Testis (tissue), 2 donors: ENCODE measurements around the gene NOM1.

Experiments used
- POLR2A ChIP-seq: fragments of 450-650 bp; IDR thresholded peaks from one replicate; pipeline ENCODE4 v1.6.1; 2017; ENCODE audit warnings: antibody characterized with exemption, mild to moderate bottlenecking, moderate library complexity
- TF ChIP-seq, protein P1 (sequence below), 3 experiments: fragments of 450-650 bp in 2 of 3; fragments of 200-600 bp in 1 of 3; sonication (generic) in 1 of 3; IDR thresholded peaks; one replicate each; pipeline ENCODE4 v1.5.1; 2016 to 2019; ENCODE audit warnings: antibody characterized with exemption in 3 of 3, mild to moderate bottlenecking in 2 of 3, moderate library complexity in 1 of 3

DNA sequence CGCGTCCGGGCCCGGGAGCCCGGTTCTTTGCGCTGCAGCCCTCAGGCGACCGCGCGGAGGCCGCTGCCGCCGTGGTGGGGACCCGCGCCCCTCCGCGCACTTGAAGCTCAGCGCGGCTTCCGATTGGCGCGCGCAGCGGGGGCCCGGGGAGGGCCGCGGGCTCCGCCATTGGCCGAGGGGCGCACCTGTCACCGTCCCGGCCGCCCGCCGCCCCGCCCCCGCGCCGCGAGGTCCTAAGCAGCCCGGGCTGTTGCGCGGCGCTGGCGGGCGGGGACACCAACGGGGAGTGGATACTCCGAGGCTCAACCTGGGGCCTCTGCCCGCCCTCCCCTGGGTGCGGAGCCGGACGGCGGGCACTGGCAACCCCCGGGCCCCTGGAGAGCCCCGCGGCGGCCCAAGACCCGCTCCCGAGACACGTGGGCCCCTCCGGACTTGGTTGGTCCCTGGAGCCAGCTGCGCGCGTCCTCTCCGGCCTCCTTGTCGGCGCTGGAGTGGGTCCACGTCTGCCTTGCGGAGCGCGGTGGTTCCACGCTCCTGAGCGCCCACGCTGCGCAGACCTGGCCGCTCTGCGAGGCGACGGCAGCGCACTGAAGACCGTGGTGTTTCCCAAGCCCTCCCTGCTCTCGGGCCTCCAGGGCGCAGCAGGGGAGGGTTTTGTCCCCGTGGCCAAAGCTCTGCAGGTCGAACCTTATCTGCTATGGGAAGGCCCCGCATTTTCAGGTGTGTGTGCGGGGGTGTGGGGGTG is 61.2 kb downstream of the NOM1 start, which contains the start of gene MNX1:
- TF ChIP-seq, protein P1, sequence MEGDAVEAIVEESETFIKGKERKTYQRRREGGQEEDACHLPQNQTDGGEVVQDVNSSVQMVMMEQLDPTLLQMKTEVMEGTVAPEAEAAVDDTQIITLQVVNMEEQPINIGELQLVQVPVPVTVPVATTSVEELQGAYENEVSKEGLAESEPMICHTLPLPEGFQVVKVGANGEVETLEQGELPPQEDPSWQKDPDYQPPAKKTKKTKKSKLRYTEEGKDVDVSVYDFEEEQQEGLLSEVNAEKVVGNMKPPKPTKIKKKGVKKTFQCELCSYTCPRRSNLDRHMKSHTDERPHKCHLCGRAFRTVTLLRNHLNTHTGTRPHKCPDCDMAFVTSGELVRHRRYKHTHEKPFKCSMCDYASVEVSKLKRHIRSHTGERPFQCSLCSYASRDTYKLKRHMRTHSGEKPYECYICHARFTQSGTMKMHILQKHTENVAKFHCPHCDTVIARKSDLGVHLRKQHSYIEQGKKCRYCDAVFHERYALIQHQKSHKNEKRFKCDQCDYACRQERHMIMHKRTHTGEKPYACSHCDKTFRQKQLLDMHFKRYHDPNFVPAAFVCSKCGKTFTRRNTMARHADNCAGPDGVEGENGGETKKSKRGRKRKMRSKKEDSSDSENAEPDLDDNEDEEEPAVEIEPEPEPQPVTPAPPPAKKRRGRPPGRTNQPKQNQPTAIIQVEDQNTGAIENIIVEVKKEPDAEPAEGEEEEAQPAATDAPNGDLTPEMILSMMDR (IDR thresholded peaks at IDR 0.05) = no peak
- no peak for TF ChIP-seq POLR2A
